Mammary epithelial cell (primary cell): ENCODE results near the gene SLC28A1.

Experiments
- CTCF ChIP-seq, 2 donors: IDR thresholded peaks in 1 of 2; conservative IDR thresholded peaks in 1 of 2; 2 replicates each; pipeline ENCODE4 v1.5.1; 2011 to 2012; ENCODE audit warnings: inconsistent platforms in 2 of 2, low read length in 2 of 2, mild to moderate bottlenecking in 2 of 2, control low read depth in 1 of 2, low read depth in 1 of 2; ENCODE audit not compliant: insufficient read depth in 1 of 2; ENCODE audit errors: extremely low read depth in 1 of 2
- EZH2 ChIP-seq: IDR thresholded peaks from 2 replicates; pipeline ENCODE4 v1.6.1; 2012; ENCODE audit warnings: low read length, inconsistent platforms, borderline replicate concordance

- TF ChIP-seq CTCF (conservative IDR thresholded peaks at IDR 0.05 in 1 of 2, IDR thresholded peaks at IDR 0.05 in 1 of 2; ENCODE audit: extremely low read depth in 1 of 2, insufficient read depth in 1 of 2, low read depth in 1 of 2, low read length in 2 of 2) (no peak), EZH2 (no peak)
Measured at GRCh38 chr15:84937144-84937543, 52.7 kb downstream of the SLC28A1 start.
